ENCODE results near the gene ACVR1.
A peak's percentile ranks its signal among the peaks of the same experiment; 100 is the strongest.

ACVR1 gene

GRCh38 chr2:157761520-157761919, 114.6 kb downstream of the ACVR1 start:
- Histone ChIP-seq H3K27ac (replicated peaks; ENCODE audit: low read length) (peak overlapping the region; percentile 26), H4K91ac (ENCODE audit: low read depth, low read length, poor library complexity) (no peak overlapping the region), H3K9ac (ENCODE audit: low read depth, low read length, poor library complexity) (no peak overlapping the region)

GRCh38 chr2:157760949-157761348, 115.2 kb downstream of the ACVR1 start:
- Histone ChIP-seq H3K4me2 (ENCODE audit: insufficient read depth, low read length, poor library complexity, severe bottlenecking) (no peak overlapping the region), H4K91ac (ENCODE audit: low read depth, low read length, poor library complexity) (no peak overlapping the region), H3K79me1 (ENCODE audit: low read depth, low read length) (no peaks in the 10 kb centered on the region), H2BK5ac (ENCODE audit: low read length) (no peak overlapping the region), H3K27ac (replicated peaks; ENCODE audit: low read length) (peak overlapping the region; percentile 26), H2BK120ac (ENCODE audit: low read depth, low read length) (no peak overlapping the region), H2AFZ (ENCODE audit: low read length) (no peak overlapping the region), H2AK5ac (ENCODE audit: low read depth, low read length) (no peak overlapping the region), H3K23ac (ENCODE audit: low read depth, low read length, poor library complexity) (no peak overlapping the region), H3K18ac (ENCODE audit: low read length) (no peak overlapping the region), H2BK15ac (ENCODE audit: low read length) (no peak overlapping the region), H3K4me3 (ENCODE audit: low read length in 2 of 2) (no peak overlapping the region), H2BK12ac (ENCODE audit: low read length) (no peak overlapping the region), H3K4me1 (ENCODE audit: control insufficient read depth in 2 of 2, insufficient read depth in 1 of 2, low read depth in 1 of 2, low read length in 2 of 2) (no peaks in the 10 kb centered on the region), H3K36me3 (replicated peaks in 1 of 2; ENCODE audit: control insufficient read depth in 2 of 2, insufficient read depth in 2 of 2, low read length in 2 of 2) (peaks cover 2 to 22% of the 10 kb centered on the region in 2 donors), H3K27me3 (ENCODE audit: control insufficient read depth in 3 of 3, insufficient read depth in 3 of 3, low read depth in 1 of 3, low read length in 3 of 3) (no peaks in the 10 kb centered on the region), H3K14ac (ENCODE audit: low read length) (no peak overlapping the region), H3K9ac (ENCODE audit: low read depth, low read length, poor library complexity) (no peak overlapping the region), H4K8ac (ENCODE audit: low read depth, low read length) (no peak overlapping the region), H3K4ac (ENCODE audit: low read length) (no peak overlapping the region), H3K9me3 (replicated peaks in 1 of 2; ENCODE audit: control insufficient read depth in 2 of 2, insufficient read depth in 1 of 2, low read depth in 1 of 2, low read length in 2 of 2) (peaks cover 0 to 5% of the 10 kb centered on the region in 2 donors)
- WGBS, 2 donors (ENCODE audit: extremely low coverage in 2 of 2, insufficient read length in 2 of 2, insufficient replicate concordance in 1 of 2), result no CpG with 5 or more reads among the region's 5 CpGs
- no peak for DNase-seq (ENCODE audit: low spot score)

More at GRCh38 chr2:157761520-157761919, 114.6 kb downstream of the ACVR1 start:
- Histone ChIP-seq H3K79me1 (ENCODE audit: low read depth, low read length) (no peaks in the 10 kb centered on the region), H2BK15ac (ENCODE audit: low read length) (no peak overlapping the region), H3K18ac (ENCODE audit: low read length) (no peak overlapping the region), H3K23ac (ENCODE audit: low read depth, low read length, poor library complexity) (no peak overlapping the region), H2BK5ac (ENCODE audit: low read length) (no peak overlapping the region), H4K8ac (ENCODE audit: low read depth, low read length) (no peak overlapping the region), H2BK120ac (ENCODE audit: low read depth, low read length) (no peak overlapping the region), H3K4ac (ENCODE audit: low read length) (no peak overlapping the region), H3K14ac (ENCODE audit: low read length) (no peak overlapping the region), H2AK5ac (ENCODE audit: low read depth, low read length) (no peak overlapping the region), H3K4me2 (ENCODE audit: insufficient read depth, low read length, poor library complexity, severe bottlenecking) (no peak overlapping the region), H3K9me3 (replicated peaks in 1 of 2; ENCODE audit: control insufficient read depth in 2 of 2, insufficient read depth in 1 of 2, low read depth in 1 of 2, low read length in 2 of 2) (peaks cover 0 to 4% of the 10 kb centered on the region in 2 donors), H2AFZ (ENCODE audit: low read length) (no peak overlapping the region), H3K27me3 (ENCODE audit: control insufficient read depth in 3 of 3, insufficient read depth in 3 of 3, low read depth in 1 of 3, low read length in 3 of 3) (no peaks in the 10 kb centered on the region), H3K4me1 (ENCODE audit: control insufficient read depth in 2 of 2, insufficient read depth in 1 of 2, low read depth in 1 of 2, low read length in 2 of 2) (no peaks in the 10 kb centered on the region), H3K4me3 (ENCODE audit: low read length in 2 of 2) (no peak overlapping the region), H2BK12ac (ENCODE audit: low read length) (no peak overlapping the region), H3K36me3 (replicated peaks in 1 of 2; ENCODE audit: control insufficient read depth in 2 of 2, insufficient read depth in 2 of 2, low read length in 2 of 2) (peaks cover 2 to 28% of the 10 kb centered on the region in 2 donors)
- no peak for DNase-seq (ENCODE audit: low spot score)

- H3K23ac ChIP-seq (ENCODE audit: low read depth, low read length, poor library complexity), result no peak overlapping the region
- no peak overlapping the region for H2AFZ ChIP-seq (ENCODE audit: low read length)
- no peaks in the 10 kb centered on the region for H3K27me3 ChIP-seq (ENCODE audit: control insufficient read depth in 3 of 3, insufficient read depth in 3 of 3, low read depth in 1 of 3, low read length in 3 of 3)
- no peaks in the 10 kb centered on the region for H3K4me1 ChIP-seq (ENCODE audit: control insufficient read depth in 2 of 2, insufficient read depth in 1 of 2, low read depth in 1 of 2, low read length in 2 of 2)
- no peak overlapping the region for H2BK5ac ChIP-seq (ENCODE audit: low read length)
- H3K4ac ChIP-seq (ENCODE audit: low read length), result no peak overlapping the region
- H4K91ac ChIP-seq (ENCODE audit: low read depth, low read length, poor library complexity), result no peak overlapping the region
- H4K8ac ChIP-seq (ENCODE audit: low read depth, low read length), result no peak overlapping the region
- no peak overlapping the region for H3K4me2 ChIP-seq (ENCODE audit: insufficient read depth, low read length, poor library complexity, severe bottlenecking)
- no peak for DNase-seq (ENCODE audit: low spot score)
- no peak overlapping the region for H3K4me3 ChIP-seq (ENCODE audit: low read length in 2 of 2)
- H3K18ac ChIP-seq (ENCODE audit: low read length), result no peak overlapping the region
- no peak overlapping the region for H2AK5ac ChIP-seq (ENCODE audit: low read depth, low read length)
- H2BK120ac ChIP-seq (ENCODE audit: low read depth, low read length), result no peak overlapping the region
- no peak overlapping the region for H2BK15ac ChIP-seq (ENCODE audit: low read length)
- H2BK12ac ChIP-seq (ENCODE audit: low read length), result no peak overlapping the region
- H3K9ac ChIP-seq (ENCODE audit: low read depth, low read length, poor library complexity), result no peak overlapping the region
- no peak overlapping the region for H3K27ac ChIP-seq (replicated peaks; ENCODE audit: low read length)
- peaks cover 0 to 11% of the 10 kb centered on the region in 2 donors for H3K36me3 ChIP-seq (replicated peaks in 1 of 2; ENCODE audit: control insufficient read depth in 2 of 2, insufficient read depth in 2 of 2, low read length in 2 of 2)
- H3K9me3 ChIP-seq (replicated peaks in 1 of 2; ENCODE audit: control insufficient read depth in 2 of 2, insufficient read depth in 1 of 2, low read depth in 1 of 2, low read length in 2 of 2), result peaks cover 0 to 5% of the 10 kb centered on the region in 2 donors
- no peak overlapping the region for H3K14ac ChIP-seq (ENCODE audit: low read length)
- no peaks in the 10 kb centered on the region for H3K79me1 ChIP-seq (ENCODE audit: low read depth, low read length)
Observed at GRCh38 chr2:157759855-157760254, 116.3 kb downstream of the ACVR1 start.

- Histone ChIP-seq H3K27ac (replicated peaks; ENCODE audit: low read length) (no peak overlapping the region), H4K8ac (ENCODE audit: low read depth, low read length) (no peak overlapping the region), H3K27me3 (ENCODE audit: control insufficient read depth in 3 of 3, insufficient read depth in 3 of 3, low read depth in 1 of 3, low read length in 3 of 3) (no peaks in the 10 kb centered on the region), H3K79me1 (ENCODE audit: low read depth, low read length) (no peaks in the 10 kb centered on the region), H3K36me3 (replicated peaks in 1 of 2; ENCODE audit: control insufficient read depth in 2 of 2, insufficient read depth in 2 of 2, low read length in 2 of 2) (peaks cover 0 to 6% of the 10 kb centered on the region in 2 donors), H3K9ac (ENCODE audit: low read depth, low read length, poor library complexity) (no peak overlapping the region), H2BK120ac (ENCODE audit: low read depth, low read length) (no peak overlapping the region), H2BK12ac (ENCODE audit: low read length) (no peak overlapping the region), H3K4me2 (ENCODE audit: insufficient read depth, low read length, poor library complexity, severe bottlenecking) (no peak overlapping the region), H3K14ac (ENCODE audit: low read length) (no peak overlapping the region), H3K18ac (ENCODE audit: low read length) (no peak overlapping the region), H2BK5ac (ENCODE audit: low read length) (no peak overlapping the region), H2AFZ (ENCODE audit: low read length) (no peak overlapping the region), H3K9me3 (replicated peaks in 1 of 2; ENCODE audit: control insufficient read depth in 2 of 2, insufficient read depth in 1 of 2, low read depth in 1 of 2, low read length in 2 of 2) (peaks cover 0 to 5% of the 10 kb centered on the region in 2 donors), H2BK15ac (ENCODE audit: low read length) (no peak overlapping the region), H3K4me1 (ENCODE audit: control insufficient read depth in 2 of 2, insufficient read depth in 1 of 2, low read depth in 1 of 2, low read length in 2 of 2) (no peaks in the 10 kb centered on the region), H3K4me3 (ENCODE audit: low read length in 2 of 2) (no peak overlapping the region), H2AK5ac (ENCODE audit: low read depth, low read length) (no peak overlapping the region), H3K23ac (ENCODE audit: low read depth, low read length, poor library complexity) (no peak overlapping the region), H4K91ac (ENCODE audit: low read depth, low read length, poor library complexity) (no peak overlapping the region), H3K4ac (ENCODE audit: low read length) (no peak overlapping the region)
- no CpG with 5 or more reads among the region's 2 CpGs for WGBS, 2 donors (ENCODE audit: extremely low coverage in 2 of 2, insufficient read length in 2 of 2, insufficient replicate concordance in 1 of 2)
- no peak for DNase-seq (ENCODE audit: low spot score)
Observed at GRCh38 chr2:157758586-157758985, 117.5 kb downstream of the ACVR1 start.
